Tibial artery (tissue), 4 donors: ENCODE results near the gene NR1D1.

Experiments
- DNase-seq, 2 donors: peaks; one replicate each; pipeline ENCODE4 v3.0.0-alpha.2; 2019
- H3K27ac ChIP-seq, 2 donors: fragments of 200-600 bp; sonication (generic) in 1 of 2; 1 replicate in 1 of 2; 2 replicates in 1 of 2; pipeline ENCODE4 v1.5.1; 2018 to 2019; ENCODE audit warnings: mild to moderate bottlenecking in 1 of 2
- H3K27me3 ChIP-seq, 2 donors: fragments of 200-600 bp; sonication (generic) in 1 of 2; one replicate each; pipeline versions ENCODE4 v1.5.1 to v1.6.0; 2016 to 2019
- H3K36me3 ChIP-seq, 3 donors: fragments of 200-600 bp; sonication (generic) in 2 of 3; one replicate each; pipeline ENCODE4 v1.5.1; 2016 to 2019; ENCODE audit warnings: mild to moderate bottlenecking in 2 of 3
- H3K4me1 ChIP-seq, 4 donors: fragments of 200-600 bp; sonication (generic) in 2 of 4; 1 replicate in 3 of 4; 2 replicates in 1 of 4; pipeline ENCODE4 v1.5.1; 2016 to 2019
- H3K4me3 ChIP-seq, 2 donors: fragments of 200-600 bp; sonication (generic) in 1 of 2; 1 replicate in 1 of 2; 2 replicates in 1 of 2; pipeline ENCODE4 v1.5.1; 2018 to 2019; ENCODE audit warnings: mild to moderate bottlenecking in 2 of 2
- H3K9me3 ChIP-seq, 3 donors: fragments of 200-600 bp; sonication (generic) in 1 of 3; one replicate each; pipeline ENCODE4 v1.5.1; 2016 to 2019
- CTCF ChIP-seq, 2 experiments: fragments of 200-600 bp in 1 of 2; fragments of 450-650 bp in 1 of 2; IDR thresholded peaks; one replicate each; pipeline ENCODE4 v1.5.1; 2017 to 2019; ENCODE audit warnings: antibody characterized with exemption in 2 of 2, mild to moderate bottlenecking in 1 of 2, moderate library complexity in 1 of 2
- intact Hi-C: fragments of 100-400 bp; cut with DNase I; formaldehyde crosslinking; loops from one replicate; pipeline ENCODE4 v1.15.0; 2023; ENCODE audit warnings: low total_unique reads

NR1D1 gene

GRCh38 chr17:40068917-40069750 lies 31.3 kb downstream of the NR1D1 start:
- H3K27me3 ChIP-seq = no peaks in the 10 kb centered on the region
- H3K36me3 ChIP-seq = peaks cover 0 to 2% (median 0%) of the 10 kb centered on the region in 3 donors
- H3K27ac ChIP-seq = peak overlapping the region; percentile 93 to 94
- H3K4me1 ChIP-seq = peaks cover 6 to 97% (median 93%) of the 10 kb centered on the region in 4 donors
- H3K9me3 ChIP-seq = no peaks in the 10 kb centered on the region
- intact Hi-C loops = no loop called here
- peak overlapping the region; percentile 40 to 47 for H3K4me3 ChIP-seq
- DNase-seq = peak; percentile 97 to 98
- TF ChIP-seq CTCF (IDR thresholded peaks at IDR 0.05) = peak in 1 of 2 experiments; percentile 21

- H3K27ac ChIP-seq = peak overlapping the region; percentile 93 to 94
- peak overlapping the region; percentile 16 to 47 for H3K4me3 ChIP-seq
- no peak for DNase-seq
- no peaks in the 10 kb centered on the region for H3K27me3 ChIP-seq
- no peaks in the 10 kb centered on the region for H3K36me3 ChIP-seq
- H3K4me1 ChIP-seq = peaks cover 6 to 93% (median 90%) of the 10 kb centered on the region in 4 donors
- no peaks in the 10 kb centered on the region for H3K9me3 ChIP-seq
- TF ChIP-seq CTCF (IDR thresholded peaks at IDR 0.05) = no peak
- intact Hi-C loops = no loop called here
These were observed 31.8 kb downstream of the NR1D1 start for GRCh38 chr17:40068584-40068916.

- H3K9me3 ChIP-seq = no peaks in the 10 kb centered on the region
- TF ChIP-seq CTCF (IDR thresholded peaks at IDR 0.05) = no peak
- peak overlapping the region; percentile 93 to 94 for H3K27ac ChIP-seq
- no peak for DNase-seq
- no peaks in the 10 kb centered on the region for H3K36me3 ChIP-seq
- H3K4me3 ChIP-seq = peak overlapping the region; percentile 16 to 47
- no peaks in the 10 kb centered on the region for H3K27me3 ChIP-seq
- peaks cover 6 to 89% (median 86%) of the 10 kb centered on the region in 4 donors for H3K4me1 ChIP-seq
- intact Hi-C loops = no loop called here
These were observed 32.2 kb downstream of the NR1D1 start for GRCh38 chr17:40068129-40068581.

GRCh38 chr17:40067710-40068109 lies 32.7 kb downstream of the NR1D1 start:
- DNase-seq = no peak
- H3K36me3 ChIP-seq = no peaks in the 10 kb centered on the region
- H3K4me1 ChIP-seq = peaks cover 6 to 85% (median 82%) of the 10 kb centered on the region in 4 donors
- peak overlapping the region; percentile 93 to 94 for H3K27ac ChIP-seq
- TF ChIP-seq CTCF (IDR thresholded peaks at IDR 0.05) = no peak
- intact Hi-C loops = no loop called here
- no peaks in the 10 kb centered on the region for H3K9me3 ChIP-seq
- H3K4me3 ChIP-seq = no peak overlapping the region
- no peaks in the 10 kb centered on the region for H3K27me3 ChIP-seq

GRCh38 chr17:40065769-40066510 lies 34.4 kb downstream of the NR1D1 start:
- intact Hi-C loops = no loop called here
- H3K4me1 ChIP-seq = peaks cover 6 to 76% (median 70%) of the 10 kb centered on the region in 4 donors
- no peak for DNase-seq
- H3K4me3 ChIP-seq = peak overlapping the region; percentile 76 to 86
- no peaks in the 10 kb centered on the region for H3K9me3 ChIP-seq
- peak overlapping the region; percentile 93 to 94 for H3K27ac ChIP-seq
- no peak for TF ChIP-seq CTCF (IDR thresholded peaks at IDR 0.05)
- no peaks in the 10 kb centered on the region for H3K36me3 ChIP-seq
- no peaks in the 10 kb centered on the region for H3K27me3 ChIP-seq
